NK-92 treated with Interleukin-12 subunit alpha and Interleukin-12 subunit beta, amount 100 ng/mL, for 24 hours (cell line): ENCODE measurements around the gene ARFRP1.

Experiments used
- DNase-seq: peaks from one replicate; lab custom pipeline; 2025; lab: John Stamatoyannopoulos, UW

ARFRP1 gene

GRCh38 chr20:63690898-63691710 is 16.7 kb downstream of the ARFRP1 start:
- DNase-seq, result no peak

- no peak for DNase-seq
These were observed 17.5 kb downstream of the ARFRP1 start for GRCh38 chr20:63690003-63690897.

GRCh38 chr20:63689046-63690002 is 18.5 kb downstream of the ARFRP1 start:
- DNase-seq, result no peak

DNA sequence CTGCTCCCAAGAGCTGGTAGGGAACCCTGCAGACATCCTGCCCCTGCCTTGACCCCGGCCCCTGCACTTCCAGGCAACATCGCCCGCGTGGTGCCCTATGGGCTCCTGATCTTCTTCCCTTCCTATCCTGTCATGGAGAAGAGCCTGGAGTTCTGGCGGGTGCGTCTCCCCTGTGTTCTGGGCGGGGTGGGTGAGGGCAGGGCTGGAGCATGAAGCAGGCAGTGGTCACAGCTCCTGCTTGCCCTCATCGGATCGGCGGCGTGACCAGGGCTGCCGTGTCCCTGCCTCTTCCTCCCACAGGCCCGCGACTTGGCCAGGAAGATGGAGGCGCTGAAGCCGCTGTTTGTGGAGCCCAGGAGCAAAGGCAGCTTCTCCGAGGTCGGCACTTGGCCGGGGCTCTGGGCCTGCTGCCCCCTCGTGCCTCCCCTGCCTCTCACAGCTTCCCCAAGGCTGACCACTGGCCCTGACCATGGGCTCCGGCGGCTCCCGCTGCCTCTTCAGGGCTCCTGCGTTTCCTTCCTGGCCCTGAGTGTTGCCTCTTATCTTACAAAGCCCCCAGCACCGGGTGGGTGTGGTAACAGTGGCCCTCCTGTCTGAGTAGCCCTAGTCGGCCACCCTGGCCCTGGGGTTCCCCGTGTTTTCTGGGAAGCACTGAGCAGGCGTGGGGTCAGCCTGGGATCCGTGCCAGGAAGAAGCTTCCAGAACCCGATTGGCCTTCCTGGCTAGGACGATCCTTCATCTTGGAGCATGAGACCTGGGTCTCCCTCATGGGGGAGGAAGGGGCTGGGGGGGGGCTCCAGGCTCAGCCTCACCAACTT is 19.3 kb downstream of the ARFRP1 start:
- no peak for DNase-seq

DNA sequence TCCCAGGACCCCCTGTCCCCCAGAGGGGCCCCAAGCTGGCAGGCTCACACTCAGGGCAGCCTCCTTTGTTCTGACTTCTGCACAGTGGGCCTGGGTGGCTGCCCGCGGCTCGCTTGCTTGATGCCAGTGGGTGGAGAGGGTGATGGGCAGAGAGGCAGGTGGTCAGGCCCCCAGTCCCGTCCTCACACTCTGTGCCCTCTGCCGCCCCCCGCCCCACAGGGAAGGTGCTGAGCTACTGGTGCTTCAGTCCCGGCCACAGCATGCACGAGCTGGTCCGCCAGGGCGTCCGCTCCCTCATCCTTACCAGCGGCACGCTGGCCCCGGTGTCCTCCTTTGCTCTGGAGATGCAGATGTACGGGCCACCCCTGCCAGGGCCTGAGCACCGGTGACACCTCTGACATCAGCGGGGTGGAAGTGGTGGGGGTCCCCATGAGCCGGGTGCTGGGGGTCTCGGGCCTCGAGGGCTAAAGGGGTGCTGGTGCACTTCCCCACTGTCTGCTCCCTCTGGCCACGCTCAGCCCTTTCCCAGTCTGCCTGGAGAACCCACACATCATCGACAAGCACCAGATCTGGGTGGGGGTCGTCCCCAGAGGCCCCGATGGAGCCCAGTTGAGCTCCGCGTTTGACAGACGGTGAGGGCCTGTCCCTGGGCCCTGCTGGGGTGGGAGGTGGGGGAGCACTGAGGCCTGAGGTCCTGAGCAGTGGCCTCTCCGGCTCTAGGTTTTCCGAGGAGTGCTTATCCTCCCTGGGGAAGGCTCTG is 20.2 kb downstream of the ARFRP1 start:
- no peak for DNase-seq

DNA sequence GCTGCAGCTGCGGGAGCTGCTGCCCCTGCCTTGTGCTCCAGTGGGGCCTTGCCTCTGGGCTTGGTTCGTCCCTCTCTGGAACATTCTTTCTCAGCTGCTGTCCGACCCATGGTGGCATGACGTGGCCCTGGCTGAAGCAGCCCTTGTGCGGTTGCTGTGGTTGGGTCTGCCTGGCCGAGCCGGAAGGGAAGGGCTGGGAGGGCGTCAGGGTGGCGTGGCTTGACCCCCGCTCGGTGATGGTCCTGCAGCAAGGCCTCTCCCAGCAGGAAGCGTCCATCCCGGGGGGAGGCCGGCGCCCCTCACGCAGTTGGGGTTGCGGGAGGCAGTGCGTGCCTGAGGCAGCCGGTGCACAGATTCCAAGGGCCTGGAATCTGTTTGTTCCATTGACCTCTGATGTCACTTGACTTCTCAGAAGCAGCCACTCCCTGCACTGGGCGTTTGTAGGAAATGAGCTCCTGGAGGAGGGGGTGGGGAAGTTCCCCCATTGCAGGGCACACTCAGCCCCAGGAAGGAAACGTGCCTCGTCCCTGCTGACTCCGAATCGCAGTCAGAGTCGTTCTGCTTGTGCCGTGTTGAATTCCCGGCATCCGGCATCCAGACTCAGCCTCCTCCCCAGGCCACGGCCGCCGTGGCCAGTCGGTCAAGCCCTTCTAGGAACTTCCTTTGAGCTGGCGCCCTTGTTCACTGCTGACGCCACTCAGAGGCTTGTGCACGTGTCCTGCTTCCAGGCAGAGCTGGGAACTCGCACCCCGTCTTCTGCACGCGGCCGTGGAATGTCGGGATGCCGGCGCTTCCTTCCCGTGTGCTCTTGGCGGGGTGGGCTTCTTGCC is 21.1 kb downstream of the ARFRP1 start:
- DNase-seq, result no peak

DNA sequence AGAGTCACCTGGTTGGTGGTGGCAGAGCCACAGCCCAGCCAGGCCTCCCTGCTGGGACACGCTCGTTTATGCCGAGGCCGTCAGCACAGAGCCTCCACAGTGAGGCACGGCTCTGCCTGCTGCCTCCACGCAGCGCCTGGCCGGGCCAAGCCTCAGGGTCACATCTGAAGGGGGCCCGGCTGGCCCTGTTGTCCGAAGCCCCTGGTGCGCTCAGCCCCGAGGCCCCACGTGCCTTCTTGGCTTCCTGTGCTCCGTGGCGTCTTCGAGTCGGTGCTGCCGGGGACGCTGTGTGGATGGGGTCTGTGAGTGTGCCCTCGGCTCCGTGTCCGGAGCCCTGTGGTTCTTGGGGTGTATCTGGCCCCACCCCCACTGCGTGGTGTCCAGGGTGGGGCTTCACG is 21.7 kb downstream of the ARFRP1 start:
- no peak for DNase-seq

DNA sequence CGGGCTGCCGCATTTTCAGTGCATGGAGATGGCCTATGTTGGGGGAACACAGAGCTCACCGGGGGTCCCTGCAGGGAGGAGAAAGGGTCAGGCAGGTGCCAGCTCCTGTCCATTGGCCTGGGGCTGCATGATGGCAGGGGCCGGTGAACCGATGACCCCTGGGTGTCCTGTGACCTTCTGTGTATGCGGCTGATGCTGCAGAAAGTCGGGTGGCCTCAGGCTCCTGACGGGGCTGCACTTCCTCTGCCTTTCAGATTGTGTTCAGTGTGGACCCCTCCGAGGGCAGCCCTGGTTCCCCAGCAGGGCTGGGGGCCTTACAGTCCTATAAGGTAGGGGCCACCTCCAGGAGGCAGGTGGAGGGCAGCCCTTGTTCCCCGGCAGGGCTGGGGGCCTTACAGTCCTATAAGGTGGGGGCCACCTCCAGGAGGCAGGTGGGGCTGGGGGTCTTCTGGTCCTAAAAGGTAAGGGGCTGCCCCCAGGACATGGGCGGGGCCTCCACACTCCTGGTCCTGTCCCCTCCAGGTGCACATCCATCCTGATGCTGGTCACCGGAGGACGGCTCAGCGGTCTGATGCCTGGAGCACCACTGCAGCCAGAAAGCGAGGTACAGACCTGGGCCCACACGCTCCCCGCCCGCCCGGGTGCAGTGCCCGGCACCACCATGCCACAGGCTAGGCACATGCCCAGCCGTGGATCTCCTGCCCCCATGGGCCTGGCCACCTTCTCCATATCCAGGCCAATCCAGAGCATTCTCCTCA is 22.3 kb downstream of the ARFRP1 start:
- no peak for DNase-seq

DNA sequence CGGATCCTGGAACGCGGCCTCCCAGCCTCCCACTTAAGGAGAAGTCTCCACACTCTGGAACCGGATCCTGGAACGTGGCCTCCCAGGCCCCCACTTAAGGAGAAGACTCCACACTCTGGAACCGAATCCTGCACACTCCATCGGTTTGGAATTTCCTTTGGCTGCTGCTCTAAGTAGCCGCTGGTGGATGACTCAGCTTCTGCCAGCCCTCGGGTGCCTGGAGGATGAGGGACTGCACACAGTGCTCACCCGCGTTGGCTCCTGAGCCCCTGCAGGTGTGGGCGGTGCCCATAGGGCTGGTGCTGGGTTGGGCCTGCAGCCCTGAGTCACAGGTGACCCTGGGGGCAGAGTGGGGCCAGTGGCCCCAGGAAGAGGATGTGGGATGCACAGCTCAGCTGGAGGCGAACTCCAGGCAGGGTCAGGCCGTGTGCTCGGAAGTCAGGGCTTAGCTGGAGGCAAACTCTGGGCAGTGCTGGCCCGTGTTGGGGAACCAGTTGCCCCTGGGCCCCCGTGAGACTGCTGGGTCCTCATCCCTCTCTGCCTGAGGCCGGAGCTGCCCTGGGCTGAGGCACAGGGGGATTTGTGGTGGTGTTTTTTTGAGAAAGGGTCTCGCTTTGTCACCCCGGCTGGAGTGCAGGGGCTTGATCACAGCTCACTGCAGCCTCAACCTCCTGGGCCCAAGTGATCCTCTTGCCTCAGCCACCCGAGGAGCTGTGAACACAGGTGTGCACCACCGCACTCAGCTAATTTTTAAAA is 25.2 kb downstream of the ARFRP1 start:
- no peak for DNase-seq

GRCh38 chr20:63681609-63682142 is 26.1 kb downstream of the ARFRP1 start:
- DNase-seq, result no peak

DNA sequence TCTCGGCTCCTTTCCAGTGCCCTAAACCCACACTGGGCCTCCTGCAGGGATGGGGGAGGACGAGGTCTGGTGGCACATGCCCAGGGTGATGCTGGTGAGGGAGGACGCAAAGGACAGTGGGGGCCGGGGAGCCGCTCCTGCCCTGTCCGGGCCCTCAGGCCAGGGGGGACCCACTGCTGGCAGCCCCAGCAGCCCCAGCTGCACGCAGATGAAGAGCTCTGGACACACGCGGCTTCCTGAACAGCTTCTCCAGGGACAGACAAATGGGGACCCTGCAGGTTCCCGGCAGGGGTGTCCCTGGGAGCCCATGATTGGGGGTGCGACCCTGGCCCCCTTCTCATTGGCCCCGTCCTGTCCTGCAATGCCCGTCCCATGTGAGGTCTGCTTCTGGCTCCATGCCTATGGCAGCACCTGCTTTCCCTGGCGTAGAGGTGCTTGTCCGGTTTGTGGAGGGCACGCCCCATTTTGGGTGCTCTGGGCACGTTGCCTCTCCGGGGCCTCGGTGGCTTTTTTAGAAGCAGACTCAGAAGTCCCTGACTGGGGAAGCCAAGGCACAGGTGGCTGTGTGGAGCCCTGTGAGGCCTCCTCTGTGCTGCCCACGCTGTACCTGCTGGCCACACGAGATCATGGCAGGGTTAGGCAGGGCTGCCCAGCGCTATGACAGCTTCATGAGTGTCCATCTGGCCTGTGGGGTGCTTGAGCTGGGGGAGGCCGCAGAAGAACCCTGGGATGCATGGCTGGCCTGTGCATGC is 26.7 kb downstream of the ARFRP1 start:
- no peak for DNase-seq

DNA sequence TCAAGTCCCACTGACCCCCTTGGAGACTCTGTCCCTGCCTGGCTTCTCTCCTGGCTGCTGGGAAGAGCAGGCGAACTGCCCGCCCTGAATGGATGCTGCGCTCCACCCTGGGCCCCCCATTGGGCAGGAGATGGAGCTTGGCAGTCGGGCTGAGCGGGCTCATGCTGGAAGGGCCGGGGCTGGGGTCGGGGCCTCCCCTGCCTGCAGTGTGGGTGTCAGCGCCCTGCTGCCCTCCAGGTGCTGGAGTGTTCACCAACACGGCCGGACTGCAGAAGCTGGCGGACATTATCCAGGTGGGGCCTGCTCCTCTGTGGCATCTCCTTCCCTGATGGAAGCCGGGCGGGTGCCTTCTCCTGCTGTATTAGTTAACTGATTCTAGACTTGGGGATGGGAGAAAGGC is 27.3 kb downstream of the ARFRP1 start:
- no peak for DNase-seq

GRCh38 chr20:63679799-63680305 is 27.9 kb downstream of the ARFRP1 start:
- no peak for DNase-seq

- DNase-seq, result no peak
These were observed 28.9 kb downstream of the ARFRP1 start for GRCh38 chr20:63678667-63679465.

DNA sequence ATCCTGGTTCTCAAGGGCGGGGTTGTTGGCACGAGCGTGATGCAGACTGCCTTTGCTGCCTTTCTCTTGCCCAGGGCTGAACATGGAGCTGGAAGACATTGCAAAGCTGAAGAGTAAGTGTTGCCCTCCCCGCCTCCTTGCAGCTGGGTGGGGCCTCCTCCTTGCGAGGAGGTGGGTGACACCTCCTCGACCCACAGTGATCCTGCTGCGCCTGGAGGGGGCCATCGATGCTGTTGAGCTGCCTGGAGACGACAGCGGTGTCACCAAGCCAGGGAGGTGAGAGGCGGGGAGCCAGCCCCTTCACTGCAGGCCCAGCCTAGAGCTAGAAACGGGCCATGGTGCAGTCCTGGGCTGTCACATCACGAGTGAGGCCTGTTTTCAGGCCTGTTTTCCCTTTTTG is 29.7 kb downstream of the ARFRP1 start:
- DNase-seq, result no peak
